GM19468 (cell line): ENCODE measurements around the gene PJA2.

Experiments
- ATAC-seq: cut with Tn5 transposase; IDR thresholded peaks from one replicate; pipeline ENCODE4 v1.9.1; 2021; ENCODE audit warnings: mild to moderate bottlenecking, moderate library complexity, moderate number of reproducible peaks; ENCODE audit not compliant: unreplicated experiment; ENCODE audit errors: extremely low read depth

Gene PJA2

DNA sequence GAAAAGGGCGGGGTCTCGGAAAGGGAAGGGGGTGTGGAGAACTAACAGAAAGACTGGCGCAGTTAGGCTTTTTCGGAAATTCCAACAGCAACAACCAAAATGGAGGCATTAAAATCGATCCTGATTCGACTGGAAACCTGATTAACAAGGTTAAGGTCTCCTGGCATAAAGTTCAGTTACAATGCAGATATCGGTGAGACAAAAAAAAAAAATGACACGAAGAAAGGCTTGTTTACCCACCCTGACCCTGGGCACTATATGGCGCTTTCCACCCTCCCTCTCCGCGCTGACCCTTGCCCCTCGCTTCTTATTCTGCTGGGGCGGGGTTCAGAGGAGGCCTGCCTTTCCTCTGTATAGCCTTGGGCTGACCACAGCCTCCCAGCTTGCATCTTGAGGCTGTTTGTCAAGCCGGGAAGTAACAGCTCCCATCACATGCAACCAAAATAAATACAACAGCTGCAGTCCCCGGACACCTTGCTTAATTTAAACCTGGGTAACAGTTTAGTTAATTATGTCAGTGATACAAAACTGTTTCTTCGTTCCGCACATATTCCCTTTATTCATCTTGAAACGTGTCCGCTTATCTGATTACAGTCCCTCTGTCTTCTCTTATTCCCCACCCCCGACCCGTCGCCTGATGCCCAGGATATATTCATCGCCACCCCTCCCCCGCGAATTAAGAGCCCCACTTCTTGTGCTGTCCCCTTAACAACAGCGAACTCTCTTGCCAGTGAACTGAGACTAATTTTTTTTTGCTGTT, 795 bp upstream of the PJA2 start:
- peak; percentile 0 for ATAC-seq

GRCh38 chr5:109408991-109409843, 557 bp downstream of the PJA2 start:
- peak; percentile 6 for ATAC-seq

DNA sequence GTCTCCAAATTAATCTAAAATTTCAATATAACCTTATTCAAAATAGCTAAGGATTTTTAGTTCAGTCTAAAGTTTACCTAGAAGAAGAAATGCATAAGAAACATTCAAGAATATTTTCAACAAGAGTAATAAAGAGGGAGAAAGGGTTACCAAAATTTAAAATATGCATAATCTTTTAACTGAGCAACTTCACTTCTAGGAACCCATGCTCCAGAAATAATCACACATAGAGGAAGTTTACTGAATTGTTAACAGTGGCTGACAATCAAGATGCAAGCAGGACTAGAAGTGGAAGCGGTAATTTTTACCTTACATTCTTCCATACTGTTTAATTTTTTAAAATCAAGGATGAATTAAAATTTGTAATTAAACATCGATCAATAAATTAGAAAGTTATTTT, 1.9 kb downstream of the PJA2 start:
- ATAC-seq = no peak

DNA sequence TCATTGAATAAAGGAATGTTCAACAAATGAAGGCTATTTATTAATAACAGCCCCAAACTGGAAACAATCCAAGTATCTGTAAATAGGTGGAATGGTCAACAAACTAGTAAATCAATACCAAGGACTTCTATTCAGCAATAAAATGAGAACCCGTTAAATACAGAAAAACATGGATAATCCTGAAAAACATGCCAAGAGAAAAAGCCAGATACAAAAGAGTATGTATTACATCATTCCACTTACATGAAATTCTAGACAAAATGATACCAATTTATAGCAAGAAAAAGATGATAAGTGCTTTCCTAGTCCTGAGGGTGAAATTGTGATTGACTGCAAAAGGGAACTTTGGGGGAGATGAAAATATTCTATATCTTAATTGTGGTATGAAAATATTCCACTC, 3.1 kb downstream of the PJA2 start:
- ATAC-seq = no peak

- no peak for ATAC-seq
Observed at GRCh38 chr5:109404428-109404960, 5.3 kb downstream of the PJA2 start.

DNA sequence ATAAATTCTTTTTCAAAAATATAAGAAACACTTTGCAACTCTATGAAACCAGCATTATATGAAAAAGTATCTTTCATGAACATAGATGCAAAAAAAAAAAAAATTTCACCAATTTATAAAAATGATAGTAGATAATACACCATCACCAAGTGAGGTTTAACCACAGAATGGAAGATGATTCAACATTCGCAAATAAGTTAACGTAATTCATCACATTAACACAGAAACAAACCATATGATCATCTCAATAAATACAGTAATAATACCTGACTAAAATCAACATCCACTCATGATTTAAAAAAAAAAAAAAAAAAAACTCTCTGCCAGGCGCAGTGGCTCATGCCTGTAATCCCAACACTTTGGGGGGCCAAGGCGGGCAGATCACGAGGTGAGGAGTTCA, 6.3 kb downstream of the PJA2 start:
- ATAC-seq = no peak

DNA sequence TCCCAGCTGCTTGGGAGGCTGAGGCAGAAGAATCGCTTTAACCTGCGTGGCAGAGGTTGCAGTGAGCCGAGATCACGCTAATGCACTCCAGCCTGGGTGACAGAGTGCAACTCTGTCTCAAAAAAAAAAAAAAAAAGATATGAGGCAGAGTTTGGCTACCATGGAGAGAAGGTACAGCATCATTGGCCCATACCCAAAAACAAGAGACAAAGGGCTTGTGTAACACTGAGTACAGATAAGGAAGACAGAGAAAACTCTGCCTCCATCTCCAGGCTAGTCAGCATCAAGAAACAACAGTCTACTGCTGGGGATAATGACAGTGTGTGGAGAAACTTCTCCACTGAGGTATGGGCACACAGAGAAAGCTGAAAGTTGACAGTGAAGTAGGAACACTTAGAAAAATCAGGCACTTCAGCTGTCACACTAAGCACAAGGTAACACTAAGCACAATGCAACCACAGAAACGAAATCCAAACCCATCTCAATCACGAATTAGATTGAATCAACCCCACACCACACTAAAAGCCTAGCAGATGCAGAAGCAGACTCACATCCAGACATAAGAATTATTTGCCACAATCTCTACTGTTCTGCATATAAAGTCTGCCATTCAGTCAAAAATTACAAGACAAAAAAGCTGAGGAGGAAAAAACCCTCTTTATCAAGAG, 10.5 kb downstream of the PJA2 start:
- no peak for ATAC-seq

DNA sequence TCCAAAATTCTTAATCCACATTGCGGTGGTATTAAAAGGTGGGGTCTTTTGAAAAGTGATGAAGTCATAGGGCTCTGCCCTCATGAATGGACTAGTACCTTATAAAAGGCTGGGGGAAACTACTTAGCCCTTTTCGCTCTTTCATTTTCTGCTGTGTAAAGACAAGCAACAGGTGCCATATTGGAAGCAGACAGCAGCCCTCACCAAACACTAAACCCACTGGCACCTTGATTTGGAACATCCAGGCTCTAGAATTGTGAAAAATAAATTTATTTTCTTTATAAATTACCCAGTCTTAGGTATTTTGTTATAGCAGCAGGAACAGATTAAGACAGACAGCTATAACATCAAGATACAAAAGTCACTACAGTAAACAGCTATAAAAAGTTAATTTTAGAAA, 12.8 kb downstream of the PJA2 start:
- no peak for ATAC-seq

DNA sequence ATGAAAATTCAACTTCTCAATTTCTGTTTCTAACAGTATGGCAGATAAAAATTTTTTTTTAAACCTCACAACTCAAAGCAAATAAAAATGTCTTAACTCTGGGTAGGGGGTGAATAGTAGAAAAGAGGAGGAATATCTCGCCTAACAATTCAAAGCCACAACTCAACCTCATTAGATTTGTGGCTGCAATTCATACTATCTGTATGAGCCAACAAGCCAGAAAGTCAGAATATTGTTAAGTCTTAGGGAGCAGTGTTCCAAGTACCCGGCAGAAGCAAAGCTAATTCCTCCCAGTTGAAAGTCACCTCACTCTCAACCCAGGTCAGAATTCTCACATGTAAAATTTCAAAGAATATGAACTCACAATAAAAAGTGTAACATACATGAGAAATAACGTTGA, 15.0 kb downstream of the PJA2 start:
- no peak for ATAC-seq

DNA sequence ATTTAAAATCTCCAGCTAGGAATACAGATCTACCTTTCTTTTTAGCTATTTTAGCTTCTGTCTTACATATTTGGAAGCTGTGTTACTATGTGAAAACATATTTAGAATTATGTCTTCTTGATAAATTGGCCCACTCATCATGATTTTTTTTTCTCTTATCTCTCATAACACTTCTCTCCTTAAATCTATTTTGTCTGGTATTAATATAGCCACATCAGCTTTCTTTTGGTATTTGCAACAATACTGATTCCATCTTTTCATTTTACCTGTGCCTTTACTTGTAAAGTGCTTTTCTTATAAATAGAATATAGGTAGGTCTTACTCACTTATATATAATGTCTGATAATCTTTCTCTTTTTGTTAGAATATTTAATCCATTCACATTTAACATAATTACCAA, 19.6 kb downstream of the PJA2 start:
- ATAC-seq = no peak

DNA sequence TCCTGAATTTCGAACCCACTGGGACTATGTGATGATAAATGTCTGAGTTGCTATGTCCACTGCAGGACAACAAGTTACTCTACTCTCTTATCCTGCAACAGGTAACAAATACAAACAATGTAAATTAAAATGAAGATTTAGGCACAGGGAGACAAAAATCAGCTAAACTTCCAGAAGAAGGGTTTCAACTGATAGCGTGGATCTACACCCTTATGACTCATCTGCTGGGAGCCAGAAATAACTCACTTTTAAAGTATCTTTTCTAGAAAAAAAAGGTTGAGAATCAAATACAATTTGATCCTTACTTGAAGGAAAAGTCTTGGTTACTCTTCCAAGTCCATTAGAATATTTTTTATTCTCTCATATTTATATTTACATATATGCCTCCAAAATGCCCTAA, 21.4 kb downstream of the PJA2 start:
- no peak for ATAC-seq

- no peak for ATAC-seq
Observed at GRCh38 chr5:109387408-109387974, 22.3 kb downstream of the PJA2 start.

GRCh38 chr5:109378095-109378494, 31.7 kb downstream of the PJA2 start:
- ATAC-seq = no peak

DNA sequence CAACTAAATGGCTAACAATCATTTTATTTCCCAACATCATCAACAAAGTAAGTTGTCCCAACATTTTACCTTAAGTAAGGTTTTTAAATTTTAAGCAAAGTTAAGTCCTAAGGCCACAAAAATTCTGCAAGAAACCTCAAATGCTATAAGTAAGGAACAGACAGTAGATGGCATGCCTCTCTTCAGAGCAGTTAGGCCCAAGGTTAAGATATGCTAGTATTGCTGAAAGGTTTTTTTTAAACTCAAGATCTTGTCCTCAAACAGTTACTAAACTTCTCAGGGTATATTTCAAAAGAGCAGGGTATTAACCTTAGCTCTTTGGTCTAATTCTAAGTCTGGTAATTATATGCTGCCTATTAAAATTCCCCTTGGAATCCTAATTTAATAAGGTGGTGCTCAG, 35.1 kb downstream of the PJA2 start:
- ATAC-seq = no peak

DNA sequence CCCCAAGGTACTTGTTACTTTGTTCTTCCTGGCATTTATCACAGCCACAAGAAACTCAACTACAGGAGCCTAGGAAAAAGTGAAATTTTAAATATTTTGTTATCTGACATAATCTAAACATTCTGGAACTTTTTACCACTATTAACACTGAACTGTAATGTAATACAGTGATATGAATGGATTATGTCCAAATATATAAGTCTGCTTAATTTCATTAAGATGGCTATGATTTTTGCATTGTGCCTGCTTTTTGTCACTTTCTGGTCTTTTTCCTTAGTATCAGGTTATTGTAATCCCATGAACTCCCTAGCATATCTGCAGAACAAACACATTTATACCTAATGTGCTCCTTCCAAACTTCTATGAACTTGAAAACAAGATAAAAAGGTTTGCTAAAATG, 35.8 kb downstream of the PJA2 start:
- no peak for ATAC-seq

- no peak for ATAC-seq
Observed at GRCh38 chr5:109370343-109370742, 39.4 kb downstream of the PJA2 start.

- ATAC-seq = no peak
Observed at GRCh38 chr5:109365653-109366052, 44.1 kb downstream of the PJA2 start.

- no peak for ATAC-seq
Observed at GRCh38 chr5:109364977-109365376, 44.8 kb downstream of the PJA2 start.

GRCh38 chr5:109359642-109360041, 50.1 kb downstream of the PJA2 start:
- no peak for ATAC-seq

DNA sequence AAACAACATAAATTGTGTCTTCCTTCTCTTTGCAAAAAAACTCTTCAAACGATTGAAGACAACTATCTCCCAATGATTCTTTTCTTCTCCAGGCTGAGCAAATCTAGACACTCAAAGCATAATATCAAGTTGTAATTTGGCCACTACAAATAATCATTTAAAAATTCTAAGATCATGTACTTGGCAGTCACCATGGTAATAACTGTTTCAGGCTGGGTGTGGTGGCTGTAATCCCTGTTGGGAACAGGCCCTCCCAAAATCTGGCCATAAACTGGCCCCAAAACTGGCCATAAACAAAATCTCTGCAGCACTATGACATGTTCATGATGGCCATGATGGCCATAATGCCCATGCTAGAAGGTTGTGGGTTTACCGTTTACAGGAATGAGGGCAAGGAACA, 52.0 kb downstream of the PJA2 start:
- no peak for ATAC-seq

DNA sequence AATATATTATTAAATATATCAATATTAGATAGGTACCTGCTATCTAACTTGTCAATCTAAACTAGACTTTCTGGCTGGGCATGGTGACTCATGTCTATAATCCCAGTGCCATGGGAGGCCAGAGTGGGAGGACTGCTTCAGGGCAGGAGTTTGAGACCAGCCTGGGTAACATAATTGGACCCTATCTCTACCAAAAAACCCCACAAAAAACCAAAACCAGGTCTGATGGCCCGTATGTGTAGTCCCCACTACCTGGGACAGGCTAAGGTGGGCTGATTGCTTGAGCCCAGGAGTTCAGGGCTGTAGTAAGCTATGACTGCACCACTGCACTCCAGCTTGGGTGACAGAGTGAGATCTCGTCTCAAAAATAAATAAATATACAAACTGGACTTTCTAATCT, 55.0 kb downstream of the PJA2 start:
- ATAC-seq = no peak
